ENCODE measurements around the gene KIF13A.
"Not testable (repeated sequence)": the region's sequence is repeated elsewhere in the genome, so short reads cannot be mapped to it uniquely, and the experiment has no call there.

KIF13A gene

GRCh38 chr6:18004256-18004985 lies 17.0 kb upstream of the KIF13A start:
- peak in 28 of 42 donors; percentile 15 to 74 (median 46) for DNase-seq
- intact Hi-C loops (cut with DNase I), result no loop called here

GRCh38 chr6:17999425-17999824 lies 12.0 kb upstream of the KIF13A start:
- no peak for DNase-seq
- intact Hi-C loops (cut with DNase I), result no loop called here

GRCh38 chr6:17998442-17998841 lies 11.0 kb upstream of the KIF13A start:
- intact Hi-C loops (cut with DNase I), result no loop called here
- DNase-seq, result no peak

- no peak for DNase-seq
- intact Hi-C loops (cut with DNase I), result no loop called here
Observed at GRCh38 chr6:17998003-17998402, 10.6 kb upstream of the KIF13A start.

GRCh38 chr6:17995414-17995813 lies 8.0 kb upstream of the KIF13A start:
- intact Hi-C loops (cut with DNase I), result no loop called here

GRCh38 chr6:17994019-17994418 lies 6.6 kb upstream of the KIF13A start:
- no peak for DNase-seq
- intact Hi-C loops (cut with DNase I), result no loop called here

More at GRCh38 chr6:17995414-17995813, 8.0 kb upstream of the KIF13A start:
- no peak for DNase-seq

GRCh38 chr6:17988422-17988944 lies 1.0 kb upstream of the KIF13A start:
- intact Hi-C loops (cut with DNase I), result loop anchor here (5.0 to 10.0 kb wide), 5 partner anchors 121 to 284 kb away; partner anchors contain the start of genes DEK, NHLRC1 and NUP153
- DNase-seq, result peak in 11 of 42 donors; percentile 7 to 34 (median 15)

- intact Hi-C loops (cut with DNase I), result loop anchor here (5.0 to 10.0 kb wide), 5 partner anchors 121 to 283 kb away; partner anchors contain the start of genes DEK, NHLRC1 and NUP153
- DNase-seq, result peak; percentile 49 to 89 (median 74)
Observed at GRCh38 chr6:17987697-17988421, 424 bp upstream of the KIF13A start.

GRCh38 chr6:17986656-17987446 lies 584 bp downstream of the KIF13A start:
- intact Hi-C loops (cut with DNase I), result loop anchor here (5.0 to 10.0 kb wide), 5 partner anchors 120 to 282 kb away; partner anchors contain the start of genes DEK, NHLRC1 and NUP153
- peak; percentile 45 to 86 (median 68) for DNase-seq

GRCh38 chr6:17985934-17986655 lies 1.3 kb downstream of the KIF13A start:
- no peak for DNase-seq
- intact Hi-C loops (cut with DNase I), result loop anchor here (5.0 to 10.0 kb wide), 5 partner anchors 119 to 281 kb away; partner anchors contain the start of genes DEK, NHLRC1 and NUP153

- intact Hi-C loops (cut with DNase I), result loop anchor here (5.0 to 10.0 kb wide), 5 partner anchors 118 to 280 kb away; partner anchors contain the start of genes DEK, NHLRC1 and NUP153
Observed at GRCh38 chr6:17984812-17985670, 2.4 kb downstream of the KIF13A start.

GRCh38 chr6:17984399-17984798 lies 3.0 kb downstream of the KIF13A start:
- DNase-seq, result no peak

More at GRCh38 chr6:17984812-17985670, 2.4 kb downstream of the KIF13A start:
- no peak for DNase-seq

GRCh38 chr6:17983730-17984129 lies 3.7 kb downstream of the KIF13A start:
- intact Hi-C loops (cut with DNase I), result loop anchor here (10.0 kb wide), 2 partner anchors 149 to 279 kb away; partner anchors contain the start of gene NUP153
- no peak for DNase-seq

More at GRCh38 chr6:17984399-17984798, 3.0 kb downstream of the KIF13A start:
- intact Hi-C loops (cut with DNase I), result loop anchor here (10.0 kb wide), 2 partner anchors 150 to 280 kb away; partner anchors contain the start of gene NUP153

- intact Hi-C loops (cut with DNase I), result loop anchor here (10.0 kb wide), 2 partner anchors 146 to 276 kb away; partner anchors contain the start of gene NUP153
- no peak for DNase-seq
Observed at GRCh38 chr6:17980329-17980728, 7.1 kb downstream of the KIF13A start.

GRCh38 chr6:17979479-17979878 lies 8.0 kb downstream of the KIF13A start:
- intact Hi-C loops (cut with DNase I), result no loop called here
- no peak for DNase-seq

- DNase-seq; intact Hi-C loops (cut with DNase I): not testable (repeated sequence)
Observed at GRCh38 chr6:17976258-17976657, 11.2 kb downstream of the KIF13A start.
